Thoracic aorta (tissue), 2 donors: ENCODE measurements around the gene D2HGDH. TPM values are rescaled to one million over a fixed set of nuclear protein-coding genes. Genes with fewer than 3 reads are reported as not detected.
"Not testable (repeated sequence)": the region's sequence is repeated elsewhere in the genome, so short reads cannot be mapped to it uniquely, and the experiment has no call there.

ENCODE experiments used
- ATAC-seq: fragments of 150-250 bp; one replicate; pipeline ENCODE4 v1.8.0; 2017; ENCODE audit warnings: low read depth; ENCODE audit not compliant: insufficient number of reproducible peaks, low FRiP score
- DNase-seq: peaks from one replicate; pipeline ENCODE4 v3.0.0-alpha.2; 2020; ENCODE audit warnings: low spot score
- H3K27ac ChIP-seq, 2 donors: fragments of 200-600 bp; sonication (generic); 1 replicate in 1 of 2; 2 replicates in 1 of 2; pipeline ENCODE4 v1.5.1; 2016; ENCODE audit warnings: mild to moderate bottlenecking in 2 of 2, moderate library complexity in 2 of 2
- H3K27me3 ChIP-seq: fragments of 200-600 bp; sonication (generic); replicated peaks from 2 replicates; pipeline ENCODE4 v1.6.0; 2016; ENCODE audit warnings: mild to moderate bottlenecking; ENCODE audit not compliant: insufficient read depth
- H3K36me3 ChIP-seq: fragments of 200-600 bp; sonication (generic); one replicate; pipeline ENCODE4 v1.5.1; 2016
- H3K4me1 ChIP-seq, 2 donors: fragments of 200-600 bp; sonication (generic); 1 replicate in 1 of 2; 2 replicates in 1 of 2; pipeline versions ENCODE4 v1.5.1 to v1.6.0; 2016; ENCODE audit warnings: low read depth in 2 of 2, mild to moderate bottlenecking in 1 of 2; ENCODE audit not compliant: control insufficient read depth in 1 of 2
- H3K4me3 ChIP-seq: fragments of 200-600 bp; sonication (generic); 2 replicates; pipeline ENCODE4 v1.5.1; 2016; ENCODE audit warnings: mild to moderate bottlenecking
- H3K9me3 ChIP-seq: fragments of 200-600 bp; sonication (generic); 2 replicates; pipeline ENCODE4 v1.5.1; 2016
- total RNA-seq, 2 donors: library from RNA; depleted of rRNA; stranded (reverse); fragments of >200 nt; gene quantifications; one replicate each; pipeline versions ENCODE4 v1.1.0 to v1.2.3, GENCODE V29; 2016
- TF ChIP-seq, protein P1 (sequence below): fragments of 200-600 bp; sonication (generic); IDR thresholded peaks from one replicate; pipeline ENCODE4 v1.5.1; 2019; ENCODE audit warnings: antibody characterized with exemption

The D2HGDH gene
- total RNA-seq, 2 donors from 2014 or later = 11.1 to 38.0 TPM

DNA sequence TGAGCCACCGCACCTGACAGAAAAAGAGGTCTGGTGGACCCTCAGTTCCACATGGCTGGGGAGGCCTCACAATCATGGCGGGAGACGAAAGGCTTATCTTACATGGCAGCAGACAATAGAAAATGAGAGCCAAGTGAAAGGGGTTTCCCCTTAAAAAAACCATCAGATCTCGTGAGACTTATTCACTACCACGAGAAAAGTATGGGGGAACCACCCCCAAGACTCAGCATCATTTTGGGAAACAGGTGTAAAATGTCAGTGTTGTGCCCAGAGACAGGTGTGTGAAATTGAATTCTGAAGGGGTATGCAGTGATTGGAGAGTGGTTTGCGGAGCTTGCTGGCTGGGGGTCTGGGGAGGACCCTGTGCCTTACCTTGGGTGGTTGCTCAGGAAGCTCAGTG is 4.6 kb upstream of the D2HGDH start:
- H3K4me1 ChIP-seq = peaks cover 4% of the 10 kb centered on the region in 2 donors

GRCh38 chr2:241730671-241731293 is 3.6 kb upstream of the D2HGDH start:
- no peaks in the 10 kb centered on the region for H3K27me3 ChIP-seq
- TF ChIP-seq, protein P1, sequence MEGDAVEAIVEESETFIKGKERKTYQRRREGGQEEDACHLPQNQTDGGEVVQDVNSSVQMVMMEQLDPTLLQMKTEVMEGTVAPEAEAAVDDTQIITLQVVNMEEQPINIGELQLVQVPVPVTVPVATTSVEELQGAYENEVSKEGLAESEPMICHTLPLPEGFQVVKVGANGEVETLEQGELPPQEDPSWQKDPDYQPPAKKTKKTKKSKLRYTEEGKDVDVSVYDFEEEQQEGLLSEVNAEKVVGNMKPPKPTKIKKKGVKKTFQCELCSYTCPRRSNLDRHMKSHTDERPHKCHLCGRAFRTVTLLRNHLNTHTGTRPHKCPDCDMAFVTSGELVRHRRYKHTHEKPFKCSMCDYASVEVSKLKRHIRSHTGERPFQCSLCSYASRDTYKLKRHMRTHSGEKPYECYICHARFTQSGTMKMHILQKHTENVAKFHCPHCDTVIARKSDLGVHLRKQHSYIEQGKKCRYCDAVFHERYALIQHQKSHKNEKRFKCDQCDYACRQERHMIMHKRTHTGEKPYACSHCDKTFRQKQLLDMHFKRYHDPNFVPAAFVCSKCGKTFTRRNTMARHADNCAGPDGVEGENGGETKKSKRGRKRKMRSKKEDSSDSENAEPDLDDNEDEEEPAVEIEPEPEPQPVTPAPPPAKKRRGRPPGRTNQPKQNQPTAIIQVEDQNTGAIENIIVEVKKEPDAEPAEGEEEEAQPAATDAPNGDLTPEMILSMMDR = no peak
- H3K27ac ChIP-seq = no peak overlapping the region
- no peak overlapping the region for H3K4me3 ChIP-seq
- ATAC-seq = no peak
- DNase-seq = no peak
- no peaks in the 10 kb centered on the region for H3K9me3 ChIP-seq
- no peaks in the 10 kb centered on the region for H3K36me3 ChIP-seq
- H3K4me1 ChIP-seq = peaks cover 4 to 7% of the 10 kb centered on the region in 2 donors

More for the DNA sequence above, 4.6 kb upstream of the D2HGDH start:
- Histone ChIP-seq H3K27me3 (no peaks in the 10 kb centered on the region), H3K36me3 (no peaks in the 10 kb centered on the region), H3K4me3 (no peak overlapping the region), H3K27ac (no peak overlapping the region), H3K9me3 (no peaks in the 10 kb centered on the region)
- DNase-seq (no peak), ATAC-seq (no peak)
- TF ChIP-seq, protein P1 = no peak

- not testable (repeated sequence) for H3K9me3 ChIP-seq, H3K4me3 ChIP-seq, H3K36me3 ChIP-seq, DNase-seq, H3K27me3 ChIP-seq, ATAC-seq, H3K27ac ChIP-seq
- peaks cover 4 to 19% of the 10 kb centered on the region in 2 donors for H3K4me1 ChIP-seq
- TF ChIP-seq, protein P1 = peak; percentile 69
These were observed 1.8 kb upstream of the D2HGDH start for GRCh38 chr2:241732513-241733186.

DNA sequence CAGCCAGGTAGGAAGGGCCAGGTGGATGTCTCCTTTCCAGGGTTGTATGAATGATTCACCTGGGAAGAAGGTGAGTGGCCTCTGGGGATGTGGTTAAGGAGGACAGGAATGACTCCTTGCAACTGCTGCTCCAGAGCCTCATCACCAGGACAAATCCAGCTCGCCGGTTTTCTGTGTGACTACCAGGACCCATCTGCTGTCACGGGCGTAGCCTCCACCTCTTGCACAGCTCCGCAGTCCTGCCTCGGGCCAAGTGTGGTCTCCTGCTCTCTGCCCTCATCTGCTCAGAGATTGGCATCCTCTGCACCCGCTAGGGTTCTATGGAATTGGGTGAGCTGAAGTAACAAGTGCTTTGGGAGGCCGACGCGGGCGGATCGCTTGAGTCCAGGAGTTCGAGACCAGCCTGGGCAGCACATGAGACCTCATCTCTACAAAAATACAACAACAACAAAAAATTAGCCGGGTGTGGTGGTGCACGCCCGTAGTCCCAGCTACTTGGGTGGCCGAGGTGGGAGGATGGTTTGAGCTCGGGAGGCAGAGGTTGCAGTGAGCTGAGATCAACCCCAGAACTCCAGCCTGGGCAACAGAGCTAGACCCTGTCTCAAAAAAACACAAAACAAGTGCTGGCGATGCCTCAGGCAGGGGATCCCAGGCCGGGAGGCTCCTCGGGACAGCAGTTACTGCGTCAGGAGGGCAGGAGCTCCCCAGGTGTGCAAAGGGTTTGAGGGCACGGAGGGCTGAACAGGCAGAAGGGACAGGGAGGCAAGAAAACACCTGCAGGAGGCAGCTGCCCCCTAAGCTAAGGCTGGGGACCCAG is 831 bp upstream of the D2HGDH start:
- Histone ChIP-seq H3K27me3 (no peaks in the 10 kb centered on the region), H3K27ac (peak overlapping the region; percentile 56 to 61), H3K4me1 (peaks cover 4 to 19% of the 10 kb centered on the region in 2 donors), H3K4me3 (peak overlapping the region; percentile 99), H3K9me3 (no peaks in the 10 kb centered on the region), H3K36me3 (no peaks in the 10 kb centered on the region)
- TF ChIP-seq, protein P1 = no peak
- ATAC-seq = no peak
- DNase-seq = no peak

- TF ChIP-seq, protein P1 = no peak
- peak; percentile 27 for ATAC-seq
- peak overlapping the region; percentile 56 to 61 for H3K27ac ChIP-seq
These were observed 293 bp upstream of the D2HGDH start for GRCh38 chr2:241734208-241734466.

More at GRCh38 chr2:241734208-241734466, 293 bp upstream of the D2HGDH start:
- Histone ChIP-seq H3K36me3 (no peaks in the 10 kb centered on the region), H3K4me3 (peak overlapping the region; percentile 99), H3K27me3 (no peaks in the 10 kb centered on the region), H3K4me1 (peaks cover 4 to 19% of the 10 kb centered on the region in 2 donors), H3K9me3 (no peaks in the 10 kb centered on the region)
- DNase-seq = no peak
